Heart left ventricle (tissue), 13 donors: Measurements from ENCODE around the gene MSH5.

Experiments
- CTCF ChIP-seq, 12 donors: fragments of 200-600 bp; sonication (generic) in 4 of 12; IDR thresholded peaks; one replicate each; pipeline versions ENCODE4 v1.5.0 to v1.8.0; 2018 to 2022; ENCODE audit warnings: antibody characterized with exemption in 12 of 12, mild to moderate bottlenecking in 5 of 12
- POLR2A ChIP-seq, 2 donors: fragments of 450-650 bp; IDR thresholded peaks; one replicate each; pipeline ENCODE4 v1.6.1; 2017; ENCODE audit warnings: antibody characterized with exemption in 2 of 2, mild to moderate bottlenecking in 2 of 2, moderate library complexity in 2 of 2
- donor health status: ischemic (EF 13 %, LVEDD 7.1; RV severe dilation, severe dysfunction).
- donor health status: DM: no; HTN: yes; CAD: no.
- donor health status: DM: no; HTN: no; CAD: no.
- donor health status: ischemic (EF 25% LVEDD 6.9; RV normal size, moderate dysfunction).
- donor health status: ischemic (EF 25% LVEDD 5.7; RV mildly dilated, moderate dysfunction).
- donor health status: ischemic (EF 35%, LVEDD 5.7; RV mildly dilated, moderate dysfunction).
- donor health status: nonischemic (EF 11% LVEDD 7.7; RV severe dilation, severe dysfunction).
- donor health status: DM: yes; HTN: yes; CAD: no.
- donor health status: PGD.
- donor health status: ischemic (EF 29% LVEDD 5.4; RV normal size, mild dysfunction).
- donor health status: nonischemic (EF 23%, LVEDD 6.1; RV moderate dilation, normal function).

- TF ChIP-seq CTCF (IDR thresholded peaks at IDR 0.05) (no peak), POLR2A (IDR thresholded peaks at IDR 0.05) (no peak)
These were observed 22.1 kb upstream of the MSH5 start for GRCh38 chr6:31717499-31718222.
